Adrenal gland (tissue), 12 donors: ENCODE results near the gene NXPE2. TPM values are rescaled to one million over a fixed set of nuclear protein-coding genes. Genes with fewer than 3 reads are reported as not detected.

Source experiments
- DNase-seq, 7 donors: peaks; one replicate each; pipeline ENCODE4 v3.0.0-alpha.2; 2019 to 2020
- H3K27ac ChIP-seq, 5 donors: fragments of 200-600 bp; sonication (generic) in 4 of 5; 1 replicate in 3 of 5; 2 replicates in 2 of 5; pipeline versions ENCODE4 v1.5.1 to v1.8.0; 2016 to 2020; ENCODE audit warnings: mild to moderate bottlenecking in 1 of 5
- H3K27me3 ChIP-seq: fragments of 200-600 bp; 2 replicates; pipeline ENCODE4 v1.8.0; 2021
- H3K36me3 ChIP-seq, 2 donors: fragments of 200-600 bp; replicated peaks in 1 of 2; 1 replicate in 1 of 2; 2 replicates in 1 of 2; pipeline versions ENCODE4 v1.5.1 to v1.8.0; 2018 to 2022
- H3K4me1 ChIP-seq, 2 donors: fragments of 200-600 bp; replicated peaks in 1 of 2; 1 replicate in 1 of 2; 2 replicates in 1 of 2; pipeline versions ENCODE4 v1.5.1 to v1.8.0; 2018 to 2021
- H3K4me3 ChIP-seq, 4 donors: fragments of 200-600 bp; sonication (generic) in 3 of 4; one replicate each; pipeline ENCODE4 v1.5.1; 2016 to 2018
- H3K9me3 ChIP-seq, 3 donors: fragments of 200-600 bp; sonication (generic) in 1 of 3; replicated peaks in 1 of 3; 1 replicate in 2 of 3; 2 replicates in 1 of 3; pipeline versions ENCODE4 v1.5.1 to v1.8.0; 2016 to 2021
- POLR2A ChIP-seq, 2 donors: fragments of 450-650 bp; IDR thresholded peaks; one replicate each; pipeline ENCODE4 v1.6.1; 2017; ENCODE audit warnings: antibody characterized with exemption in 2 of 2, mild to moderate bottlenecking in 2 of 2, moderate library complexity in 1 of 2
- WGBS, 4 donors: extraction: QIAGEN DNeasy Blood & Tissue Kit in 2 of 4; methylation state at CpG; one replicate each; pipeline versions ENCODE4 v1.1.5 to v1.1.7; 2013 to 2017; 5-methylcytosine and 5-hydroxymethylcytosine counted together
- intact Hi-C, 2 donors: fragments of 100-400 bp; cut with DNase I; formaldehyde crosslinking; loops; one replicate each; pipeline versions ENCODE4 v1.14.1 to v1.15.0; 2022 to 2023
- polyA plus RNA-seq, 3 donors: library from polyadenylated mRNA; stranded (reverse); fragments of 200-250 nt in 2 of 3; fragments of 350-450 nt in 1 of 3; fragmentation: Illumina TruSeq in 1 of 3; extraction: RNeasy Lipid Tissue Mini Kit (QIAGEN cat#74804) in 1 of 3; gene quantifications; one replicate each; pipeline ENCODE4 v1.2.3, GENCODE V29; 2013 to 2014
- total RNA-seq, 9 donors: library from RNA; depleted of rRNA in 4 of 9; stranded (reverse); fragments of >200 nt in 4 of 9; fragments of 120-200 nt in 1 of 9; fragmentation: NEBNext Ultra II Directional in 1 of 9; extraction: Animal tissue kit (Norgen Biotek cat#: 25700) in 1 of 9; gene quantifications; one replicate each; pipeline versions ENCODE4 v1.1.0 to v1.2.4, GENCODE V29; 2013 to 2023
- TF ChIP-seq, protein P1 (sequence below), 6 experiments: fragments of 450-650 bp in 4 of 6; fragments of 200-600 bp in 2 of 6; sonication (generic) in 1 of 6; IDR thresholded peaks; 1 replicate in 5 of 6; 2 replicates in 1 of 6; pipeline versions ENCODE4 v1.5.1 to v1.8.0; 2016 to 2021; ENCODE audit warnings: antibody characterized with exemption in 6 of 6, mild to moderate bottlenecking in 2 of 6, moderate library complexity in 1 of 6
- donor health status: healthy with polysubstance abuse.
- donor health status: Bipolar disorder and iron deficiency.
- donor health status: DM: yes; HTN: yes; CAD: no.
- donor health status: DM: no; HTN: no; CAD: no.
- donor health status: DM: no; HTN: no; CAD: no.
- donor health status: DM: yes; HTN: yes; CAD: no.

NXPE2 gene
- total and polyA plus RNA-seq, 12 donors = 0.14 to 0.28 TPM; not detected in 10

DNA sequence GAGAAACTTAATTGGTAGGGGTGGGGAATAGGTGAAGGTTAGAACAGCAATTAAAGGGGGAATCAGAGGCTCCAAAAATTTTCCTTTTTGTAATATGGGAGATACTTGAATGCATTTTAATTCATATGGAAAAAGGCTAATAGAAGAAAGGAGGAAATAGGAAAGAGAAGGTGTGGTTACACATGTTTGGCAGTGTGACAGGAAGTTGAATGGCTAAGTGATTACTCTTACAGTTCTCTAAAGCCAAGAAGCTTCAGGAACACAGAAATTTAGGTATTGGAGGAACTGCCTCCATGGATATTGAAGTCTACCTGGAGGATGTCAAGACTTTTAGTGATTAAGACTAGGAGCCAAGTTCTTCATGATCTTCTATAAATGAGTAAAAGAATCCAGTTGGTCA lies 6.3 kb downstream of the NXPE2 start:
- Histone ChIP-seq H3K4me1 (no peaks in the 10 kb centered on the region), H3K4me3 (no peak overlapping the region), H3K9me3 (no peaks in the 10 kb centered on the region), H3K36me3 (no peaks in the 10 kb centered on the region), H3K27ac (no peak overlapping the region), H3K27me3 (no peaks in the 10 kb centered on the region)
- TF ChIP-seq, protein P1, sequence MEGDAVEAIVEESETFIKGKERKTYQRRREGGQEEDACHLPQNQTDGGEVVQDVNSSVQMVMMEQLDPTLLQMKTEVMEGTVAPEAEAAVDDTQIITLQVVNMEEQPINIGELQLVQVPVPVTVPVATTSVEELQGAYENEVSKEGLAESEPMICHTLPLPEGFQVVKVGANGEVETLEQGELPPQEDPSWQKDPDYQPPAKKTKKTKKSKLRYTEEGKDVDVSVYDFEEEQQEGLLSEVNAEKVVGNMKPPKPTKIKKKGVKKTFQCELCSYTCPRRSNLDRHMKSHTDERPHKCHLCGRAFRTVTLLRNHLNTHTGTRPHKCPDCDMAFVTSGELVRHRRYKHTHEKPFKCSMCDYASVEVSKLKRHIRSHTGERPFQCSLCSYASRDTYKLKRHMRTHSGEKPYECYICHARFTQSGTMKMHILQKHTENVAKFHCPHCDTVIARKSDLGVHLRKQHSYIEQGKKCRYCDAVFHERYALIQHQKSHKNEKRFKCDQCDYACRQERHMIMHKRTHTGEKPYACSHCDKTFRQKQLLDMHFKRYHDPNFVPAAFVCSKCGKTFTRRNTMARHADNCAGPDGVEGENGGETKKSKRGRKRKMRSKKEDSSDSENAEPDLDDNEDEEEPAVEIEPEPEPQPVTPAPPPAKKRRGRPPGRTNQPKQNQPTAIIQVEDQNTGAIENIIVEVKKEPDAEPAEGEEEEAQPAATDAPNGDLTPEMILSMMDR (IDR thresholded peaks at IDR 0.05) = no peak
- TF ChIP-seq POLR2A (IDR thresholded peaks at IDR 0.05) = no peak
- intact Hi-C loops = no loop called here
- no peak for DNase-seq

DNA sequence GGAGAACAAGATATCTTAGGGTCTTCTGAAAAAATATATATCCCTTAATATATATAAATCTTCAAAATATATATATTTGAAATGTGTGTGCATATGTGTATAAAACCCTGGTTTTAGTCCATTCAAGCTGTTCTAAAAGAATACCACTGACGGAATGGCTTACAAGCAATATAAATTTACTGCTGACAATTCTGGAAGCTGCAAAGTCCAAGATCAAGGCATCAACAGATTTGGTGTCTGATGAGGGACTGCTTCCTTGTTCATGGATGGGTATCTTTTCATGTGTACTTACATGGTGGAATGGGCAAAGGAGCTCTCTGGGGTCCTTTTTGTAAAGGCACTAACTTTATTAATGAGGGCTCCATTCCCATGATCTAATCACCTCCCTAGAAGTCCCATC lies 6.8 kb downstream of the NXPE2 start:
- Histone ChIP-seq H3K36me3 (no peaks in the 10 kb centered on the region), H3K9me3 (no peaks in the 10 kb centered on the region), H3K27me3 (no peaks in the 10 kb centered on the region), H3K4me3 (no peak overlapping the region), H3K4me1 (no peaks in the 10 kb centered on the region), H3K27ac (no peak overlapping the region)
- intact Hi-C loops = no loop called here
- TF ChIP-seq POLR2A (IDR thresholded peaks at IDR 0.05) = no peak
- TF ChIP-seq, protein P1 (IDR thresholded peaks at IDR 0.05) = no peak
- 65 to 89% (median 85%) methylated on average over 1 of the region's 1 CpG for WGBS, 4 donors
- no peak for DNase-seq

DNA sequence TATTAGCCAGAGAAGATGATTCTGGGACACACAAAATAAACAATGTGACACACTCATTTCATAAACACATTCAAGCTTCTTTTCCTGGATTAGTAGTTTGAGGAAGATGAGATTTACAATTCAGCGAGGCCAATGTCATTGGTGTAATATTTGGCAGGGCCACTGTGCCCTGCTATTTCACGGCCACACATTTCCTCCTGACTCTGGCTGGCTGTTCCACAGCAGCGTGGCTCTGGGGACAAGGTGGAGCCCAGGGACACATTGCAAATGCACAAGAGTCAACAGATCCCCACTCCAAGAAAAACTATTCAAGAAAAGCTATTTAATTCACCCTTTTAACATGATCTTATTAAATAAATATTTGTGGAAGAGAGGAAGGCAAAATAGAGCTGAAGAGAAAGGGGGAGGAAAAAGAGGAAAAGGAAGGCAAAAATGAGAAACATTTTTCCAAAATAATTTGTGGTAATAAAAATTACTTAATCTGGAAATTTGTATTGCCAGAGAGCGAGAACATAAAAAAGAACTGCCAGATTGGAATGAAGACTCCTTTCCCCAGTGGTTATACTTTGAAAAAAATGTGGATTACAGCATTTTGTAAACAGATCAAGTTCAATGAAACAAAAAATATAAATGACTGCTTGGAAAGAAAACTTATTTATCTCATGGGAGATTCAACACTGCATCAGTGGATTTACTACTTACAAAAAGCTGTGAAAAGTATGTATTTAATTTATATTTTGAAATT lies 27.1 kb downstream of the NXPE2 start:
- intact Hi-C loops = no loop called here
- H3K36me3 ChIP-seq = no peaks in the 10 kb centered on the region
- H3K27me3 ChIP-seq = no peaks in the 10 kb centered on the region
- H3K4me1 ChIP-seq = peaks cover 0 to 8% of the 10 kb centered on the region in 2 donors
- TF ChIP-seq, protein P1 (IDR thresholded peaks at IDR 0.05) = no peak
- TF ChIP-seq POLR2A (IDR thresholded peaks at IDR 0.05) = no peak
- no peak overlapping the region for H3K4me3 ChIP-seq
- 34 to 52% (median 41%) methylated on average over 4 of the region's 4 CpGs for WGBS, 4 donors
- H3K9me3 ChIP-seq = no peaks in the 10 kb centered on the region
- DNase-seq = peak in 4 of 7 donors; percentile 4 to 19 (median 16)
- no peak overlapping the region for H3K27ac ChIP-seq

DNA sequence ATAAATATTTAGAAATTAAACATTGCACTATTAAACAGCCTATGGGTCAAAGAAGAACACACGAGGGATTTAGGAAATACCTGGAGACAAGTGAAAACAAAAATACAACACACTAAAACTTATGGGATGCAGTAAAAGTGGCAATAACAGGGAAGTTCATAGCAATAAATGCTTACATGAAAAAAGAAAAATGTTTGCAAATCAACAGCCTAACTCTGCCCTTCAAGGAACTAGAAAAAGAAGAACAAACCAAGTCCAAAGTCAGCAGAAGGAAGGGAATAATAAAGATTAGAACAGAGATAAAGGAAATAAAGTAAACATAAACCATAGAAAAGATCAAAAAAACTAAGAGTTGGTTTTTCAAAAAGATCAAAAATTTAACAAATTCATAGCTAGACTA lies 31.6 kb downstream of the NXPE2 start:
- intact Hi-C loops = no loop called here
- no peak for DNase-seq
- Histone ChIP-seq H3K9me3 (no peaks in the 10 kb centered on the region), H3K36me3 (no peaks in the 10 kb centered on the region), H3K4me1 (peaks cover 0 to 6% of the 10 kb centered on the region in 2 donors), H3K27me3 (no peaks in the 10 kb centered on the region), H3K4me3 (no peak overlapping the region), H3K27ac (no peak overlapping the region)
- TF ChIP-seq POLR2A (IDR thresholded peaks at IDR 0.05) = no peak
- TF ChIP-seq, protein P1 (IDR thresholded peaks at IDR 0.05) = no peak
- 65 to 77% (median 68%) methylated on average over 1 of the region's 1 CpG for WGBS, 4 donors
